AG20443 (cell line): ENCODE measurements around the gene PKIG.
"Not testable (repeated sequence)": the region's sequence is repeated elsewhere in the genome, so short reads cannot be mapped to it uniquely, and the experiment has no call there.

Experiments used
- DNase-seq: peaks from one replicate; pipeline ENCODE4 v3.0.0; 2012; ENCODE audit warnings: low spot score, mixed read lengths

PKIG gene

DNA sequence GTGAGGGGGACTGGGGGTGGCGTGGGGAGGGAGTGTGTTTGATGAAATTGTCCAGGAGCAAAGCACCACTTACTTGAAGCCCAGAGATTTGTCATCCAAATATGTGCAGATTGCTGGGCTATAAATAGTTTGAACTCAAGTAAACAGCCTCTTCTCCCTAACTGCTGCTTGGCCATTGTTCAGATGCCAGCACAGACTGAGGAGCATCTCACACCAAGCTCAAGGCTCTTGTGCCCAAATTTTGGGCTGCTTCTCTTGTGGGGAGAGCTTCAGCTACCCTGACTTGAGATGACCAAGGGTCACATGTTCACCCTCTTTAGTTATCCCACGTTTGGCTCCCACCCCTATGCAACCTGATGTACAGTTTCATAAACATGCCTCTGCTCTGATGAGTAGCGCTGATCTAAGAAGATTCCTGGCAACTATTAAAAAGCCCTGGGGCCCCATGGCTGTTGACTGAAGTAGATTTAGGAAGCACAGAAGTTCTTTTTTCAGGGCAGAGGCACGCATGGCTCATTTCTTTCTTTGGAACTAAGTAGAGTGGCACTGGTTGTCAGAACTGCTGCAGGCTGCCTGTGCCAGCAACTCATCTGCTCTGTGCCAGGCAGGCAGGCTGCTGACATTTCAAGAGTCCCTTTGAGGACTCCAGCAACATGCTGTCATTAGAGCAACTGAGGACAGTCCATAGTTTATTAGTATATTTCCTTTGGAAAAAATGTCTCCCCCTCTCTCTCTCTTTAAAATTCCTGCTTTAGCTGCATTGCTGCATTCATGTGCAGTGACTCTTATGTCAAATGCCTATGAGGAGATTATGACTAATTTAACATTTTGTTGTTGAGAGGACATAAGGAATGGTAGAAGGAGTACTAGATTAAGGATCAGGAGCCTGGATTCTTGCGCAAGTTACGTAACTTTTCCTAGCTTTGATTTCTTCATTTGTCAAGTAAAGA is 9.6 kb upstream of the PKIG start:
- peak; percentile 78 for DNase-seq

GRCh38 chr20:44573501-44573869 is 8.9 kb upstream of the PKIG start:
- DNase-seq, result no peak

DNA sequence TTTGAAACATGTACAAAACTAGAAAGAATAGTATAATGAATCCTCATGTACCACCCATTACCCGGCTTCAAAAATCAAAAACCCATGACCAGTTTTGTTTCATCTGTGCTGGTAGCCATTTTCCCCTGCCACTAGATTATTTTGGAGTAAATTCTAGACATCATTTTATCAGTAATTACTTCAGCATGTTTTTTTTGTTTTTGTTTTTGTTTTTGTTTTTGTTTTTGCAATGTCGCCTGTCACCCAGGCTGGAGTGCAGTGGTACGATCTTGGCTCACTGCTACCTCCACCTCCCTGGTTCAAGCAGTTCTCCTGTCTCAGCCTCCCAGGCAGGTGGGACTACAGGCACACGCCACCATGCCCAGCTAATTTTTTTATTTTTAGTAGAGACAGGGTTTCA is 8.0 kb upstream of the PKIG start:
- DNase-seq, result no peak

- no peak for DNase-seq
These were observed 6.1 kb upstream of the PKIG start for GRCh38 chr20:44576297-44576696.

GRCh38 chr20:44579313-44580081 is 2.9 kb upstream of the PKIG start:
- no peak for DNase-seq

DNA sequence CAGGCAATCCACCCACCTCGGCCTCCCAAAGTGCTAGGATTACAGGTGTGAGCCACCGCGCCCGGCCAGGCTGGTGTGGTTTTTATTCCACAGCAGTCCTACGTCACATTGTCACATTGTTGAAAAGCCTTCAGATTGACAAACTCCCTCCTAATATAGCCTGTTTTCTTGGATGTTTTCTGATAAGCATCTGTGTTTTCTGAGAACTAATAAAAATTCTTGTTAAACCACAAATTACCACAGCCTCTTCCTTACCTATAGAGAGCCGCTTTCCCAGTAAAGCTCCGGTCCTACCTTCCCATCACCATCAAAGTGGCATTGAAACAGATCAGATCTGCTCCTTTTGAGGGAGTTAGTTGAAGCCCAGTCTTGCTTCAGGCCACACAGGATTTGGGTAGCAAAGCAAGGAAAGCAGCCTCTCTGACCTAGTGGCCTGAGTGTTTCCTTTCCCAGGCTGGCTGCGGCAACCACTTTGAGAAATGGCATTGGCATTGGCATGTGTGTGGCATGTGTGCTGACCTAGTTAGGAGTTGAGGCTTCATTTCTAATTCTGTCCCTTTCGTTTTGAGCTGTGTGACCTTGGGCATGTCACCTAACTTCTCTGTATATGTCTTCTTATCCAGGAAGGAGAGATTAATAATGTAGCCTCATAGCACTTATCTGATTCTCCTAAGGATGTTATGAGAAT is 1.7 kb upstream of the PKIG start:
- DNase-seq, result no peak

GRCh38 chr20:44581515-44581914 is 864 bp upstream of the PKIG start:
- DNase-seq, result no peak

DNA sequence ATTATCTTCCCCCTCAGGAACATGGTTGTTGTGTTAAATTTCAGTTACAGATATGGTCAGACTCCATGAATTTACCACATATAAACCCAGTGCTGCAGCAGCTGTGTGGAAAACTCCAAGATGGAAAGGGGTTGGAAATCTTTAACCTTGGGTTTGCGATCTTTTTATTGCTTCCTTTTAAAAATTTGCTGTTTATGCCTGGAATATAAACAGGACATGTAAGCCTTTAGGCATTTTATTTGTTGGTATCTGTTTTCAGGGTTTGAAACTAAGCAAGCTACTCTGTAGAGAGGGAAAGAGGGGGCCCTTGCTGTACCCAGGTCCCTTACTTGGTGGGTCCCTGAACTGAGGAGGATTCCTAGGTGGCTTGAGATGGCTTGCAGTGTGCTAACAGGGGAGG is 778 bp downstream of the PKIG start:
- DNase-seq, result no peak

- no peak for DNase-seq
These were observed 1.8 kb downstream of the PKIG start for GRCh38 chr20:44584162-44584561.

DNA sequence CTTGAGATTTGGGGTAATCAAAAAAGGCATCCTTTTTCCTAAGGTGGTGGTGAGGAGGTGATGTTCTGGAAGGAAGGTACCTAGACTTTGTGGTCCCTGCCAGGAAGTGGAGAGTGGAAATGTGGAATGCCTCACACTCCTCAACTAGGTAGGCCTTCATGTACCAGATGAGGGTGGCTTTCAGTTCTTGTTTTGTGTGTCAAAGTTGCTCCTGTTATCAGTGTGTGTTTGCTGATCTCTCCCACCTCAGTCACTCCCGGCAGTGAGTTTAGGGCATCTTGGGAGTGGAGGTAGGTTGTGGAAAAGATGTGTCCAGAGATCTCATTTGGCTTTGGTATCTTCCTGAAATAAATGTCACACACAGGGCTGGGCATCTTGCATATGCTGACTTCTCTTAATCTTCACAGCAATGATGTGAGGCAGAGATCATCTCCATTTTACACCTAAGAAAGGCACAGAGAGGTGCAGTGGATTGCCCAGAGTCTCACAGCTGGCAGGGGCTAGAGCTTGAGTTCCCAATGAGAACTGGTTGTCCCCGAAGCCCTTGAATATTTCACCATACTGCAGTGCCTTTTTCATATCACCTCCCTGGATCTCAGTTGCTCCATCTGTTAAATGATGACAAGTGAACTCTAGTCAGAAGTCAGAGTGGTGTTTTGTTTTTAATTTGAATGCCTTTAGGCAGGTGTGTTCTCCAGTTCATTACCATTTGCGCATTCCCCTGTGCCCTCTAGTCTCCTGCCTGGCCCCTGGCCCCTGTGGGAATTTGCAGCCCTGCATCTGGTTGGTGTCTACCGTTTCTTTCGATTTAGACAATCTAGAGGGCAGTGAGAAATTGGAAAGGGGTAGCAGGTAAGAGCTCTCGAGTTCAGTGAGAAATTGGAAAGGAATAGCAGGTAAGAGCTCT is 2.9 kb downstream of the PKIG start:
- DNase-seq, result no peak

GRCh38 chr20:44586289-44586911 is 4.0 kb downstream of the PKIG start:
- no peak for DNase-seq

- DNase-seq, result no peak
These were observed 4.9 kb downstream of the PKIG start for GRCh38 chr20:44587035-44587980.

DNA sequence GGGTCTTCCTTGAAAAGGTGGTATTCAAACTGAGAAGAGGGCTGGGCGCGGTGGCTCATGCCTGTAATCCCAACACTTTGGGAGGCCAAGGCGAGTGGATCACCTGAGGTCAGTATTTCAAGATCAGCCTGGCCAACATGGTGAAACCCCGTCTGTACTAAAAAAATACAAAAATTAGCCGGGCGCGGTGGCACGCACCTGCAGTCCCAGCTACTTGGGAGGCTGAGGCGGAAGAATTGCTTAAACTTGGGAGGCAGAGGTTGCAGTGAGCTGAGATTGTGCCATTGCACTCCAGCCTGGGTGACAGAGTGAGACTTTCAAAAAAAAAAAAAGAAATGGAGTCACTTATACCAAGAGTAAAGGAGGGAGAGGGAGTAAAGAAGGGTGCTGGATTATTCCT is 5.9 kb downstream of the PKIG start:
- not testable (repeated sequence) for DNase-seq

DNA sequence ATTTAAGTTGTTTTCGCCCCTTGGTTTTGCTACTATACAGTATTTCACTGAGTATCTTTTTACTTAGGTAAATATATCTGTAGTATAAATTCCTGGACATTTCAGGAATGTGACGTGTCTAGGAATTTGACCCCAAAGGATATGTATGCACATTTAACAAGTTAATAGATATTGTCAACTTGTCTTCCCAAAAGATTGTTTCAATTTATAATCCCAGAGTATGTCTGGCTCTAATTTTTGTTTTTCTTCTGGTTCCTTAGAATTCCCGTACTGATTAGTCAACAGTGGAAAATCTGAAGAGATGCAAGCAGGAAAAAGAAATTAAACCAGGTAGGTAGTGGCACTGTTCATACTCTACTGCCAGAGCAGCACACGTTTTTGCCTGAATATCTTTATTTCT is 7.2 kb downstream of the PKIG start:
- DNase-seq, result no peak

DNA sequence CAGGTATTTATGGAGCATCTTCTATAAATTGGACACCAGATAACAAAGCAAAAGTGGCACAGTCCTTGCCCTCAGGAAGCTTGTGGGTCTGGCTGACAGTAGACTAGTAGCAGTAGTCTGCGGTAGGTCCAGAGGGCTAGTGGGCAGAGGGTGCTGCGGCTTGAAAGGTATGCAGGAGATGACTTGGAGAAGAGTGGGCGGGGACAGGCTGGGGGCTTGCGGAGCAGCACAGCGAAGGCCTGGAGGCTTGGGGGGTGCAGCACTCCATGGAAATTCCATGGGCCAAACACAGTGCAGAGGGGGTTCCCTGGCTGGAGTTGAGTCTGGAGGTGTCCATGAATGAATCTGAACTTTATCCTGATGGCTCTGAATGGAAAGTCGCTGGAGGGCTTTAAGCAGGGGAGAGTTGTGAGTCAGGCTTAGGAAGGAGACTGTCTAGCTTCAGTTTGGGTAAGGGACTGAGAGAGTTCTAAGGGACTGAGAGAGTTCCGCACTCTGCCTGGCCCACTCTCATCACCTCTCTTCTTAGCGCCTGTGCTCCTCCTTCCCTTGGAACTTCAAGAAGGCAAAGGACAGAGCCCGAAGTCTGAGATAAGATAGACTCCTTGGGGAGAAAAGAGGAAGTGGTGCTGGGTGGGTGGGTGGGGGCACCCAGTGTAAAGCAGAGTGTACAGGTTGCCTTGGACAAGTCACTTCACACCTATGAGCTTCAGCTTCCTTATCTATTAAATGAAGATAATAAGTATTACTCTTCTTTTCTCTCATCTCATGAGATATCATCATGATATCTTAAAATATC is 8.8 kb downstream of the PKIG start:
- DNase-seq, result no peak

DNA sequence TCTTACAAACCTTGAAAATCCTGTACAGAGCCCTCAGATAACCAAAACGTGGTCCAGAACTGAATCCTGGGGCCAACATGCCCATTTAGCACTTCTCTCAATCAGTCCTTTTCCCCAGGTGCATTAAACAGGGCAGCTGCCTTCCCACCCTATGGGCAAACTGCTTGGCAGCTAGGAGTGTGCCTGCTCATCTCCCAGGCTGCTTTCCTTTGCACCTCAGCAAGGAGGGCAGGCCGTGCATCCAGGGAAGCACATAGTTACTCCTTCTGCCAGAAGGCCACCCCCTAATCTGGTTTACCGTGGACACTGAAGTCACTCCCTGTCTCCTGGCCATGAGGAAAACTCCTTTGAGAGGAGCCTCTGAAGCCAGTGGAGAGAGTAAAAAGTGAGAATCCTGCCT is 10.0 kb downstream of the PKIG start:
- no peak for DNase-seq

GRCh38 chr20:44593751-44594150 is 11.4 kb downstream of the PKIG start:
- no peak for DNase-seq

GRCh38 chr20:44594730-44595129 is 12.4 kb downstream of the PKIG start:
- no peak for DNase-seq

- DNase-seq, result no peak
These were observed 13.6 kb downstream of the PKIG start for GRCh38 chr20:44596010-44596409.
